PC-9 (cell line): ENCODE data around the gene BCKDHB.

Experiments
- EZH2 ChIP-seq: fragments of 200-600 bp; sonication (generic); IDR thresholded peaks from 2 replicates; pipeline ENCODE4 v1.8.0; 2017; ENCODE audit warnings: antibody characterized with exemption, low read depth
- TF ChIP-seq, protein P1 (sequence below): fragments of 200-600 bp; sonication (generic); conservative IDR thresholded peaks from 2 replicates; pipeline ENCODE4 v1.6.1; 2017; ENCODE audit warnings: mixed run types, antibody characterized with exemption, mild to moderate bottlenecking, moderate library complexity

GRCh38 chr6:80174900-80175572 lies 68.6 kb downstream of the BCKDHB start:
- TF ChIP-seq, protein P1, sequence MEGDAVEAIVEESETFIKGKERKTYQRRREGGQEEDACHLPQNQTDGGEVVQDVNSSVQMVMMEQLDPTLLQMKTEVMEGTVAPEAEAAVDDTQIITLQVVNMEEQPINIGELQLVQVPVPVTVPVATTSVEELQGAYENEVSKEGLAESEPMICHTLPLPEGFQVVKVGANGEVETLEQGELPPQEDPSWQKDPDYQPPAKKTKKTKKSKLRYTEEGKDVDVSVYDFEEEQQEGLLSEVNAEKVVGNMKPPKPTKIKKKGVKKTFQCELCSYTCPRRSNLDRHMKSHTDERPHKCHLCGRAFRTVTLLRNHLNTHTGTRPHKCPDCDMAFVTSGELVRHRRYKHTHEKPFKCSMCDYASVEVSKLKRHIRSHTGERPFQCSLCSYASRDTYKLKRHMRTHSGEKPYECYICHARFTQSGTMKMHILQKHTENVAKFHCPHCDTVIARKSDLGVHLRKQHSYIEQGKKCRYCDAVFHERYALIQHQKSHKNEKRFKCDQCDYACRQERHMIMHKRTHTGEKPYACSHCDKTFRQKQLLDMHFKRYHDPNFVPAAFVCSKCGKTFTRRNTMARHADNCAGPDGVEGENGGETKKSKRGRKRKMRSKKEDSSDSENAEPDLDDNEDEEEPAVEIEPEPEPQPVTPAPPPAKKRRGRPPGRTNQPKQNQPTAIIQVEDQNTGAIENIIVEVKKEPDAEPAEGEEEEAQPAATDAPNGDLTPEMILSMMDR, result no peak
- TF ChIP-seq EZH2, result no peak
